Measurements from ENCODE around the gene MAB21L1.

Gene MAB21L1

GRCh38 chr13:35479706-35480105 lies 3.2 kb upstream of the MAB21L1 start:
- no peak for DNase-seq (ENCODE audit: low read depth in 2 of 2)

GRCh38 chr13:35479038-35479492 lies 2.6 kb upstream of the MAB21L1 start:
- DNase-seq (ENCODE audit: low read depth in 2 of 2) = no peak

- DNase-seq (ENCODE audit: low read depth in 2 of 2) = no peak
Observed at GRCh38 chr13:35478271-35479037, 2.0 kb upstream of the MAB21L1 start.

GRCh38 chr13:35477386-35477946 lies 977 bp upstream of the MAB21L1 start:
- DNase-seq (ENCODE audit: low read depth in 2 of 2) = no peak

DNA sequence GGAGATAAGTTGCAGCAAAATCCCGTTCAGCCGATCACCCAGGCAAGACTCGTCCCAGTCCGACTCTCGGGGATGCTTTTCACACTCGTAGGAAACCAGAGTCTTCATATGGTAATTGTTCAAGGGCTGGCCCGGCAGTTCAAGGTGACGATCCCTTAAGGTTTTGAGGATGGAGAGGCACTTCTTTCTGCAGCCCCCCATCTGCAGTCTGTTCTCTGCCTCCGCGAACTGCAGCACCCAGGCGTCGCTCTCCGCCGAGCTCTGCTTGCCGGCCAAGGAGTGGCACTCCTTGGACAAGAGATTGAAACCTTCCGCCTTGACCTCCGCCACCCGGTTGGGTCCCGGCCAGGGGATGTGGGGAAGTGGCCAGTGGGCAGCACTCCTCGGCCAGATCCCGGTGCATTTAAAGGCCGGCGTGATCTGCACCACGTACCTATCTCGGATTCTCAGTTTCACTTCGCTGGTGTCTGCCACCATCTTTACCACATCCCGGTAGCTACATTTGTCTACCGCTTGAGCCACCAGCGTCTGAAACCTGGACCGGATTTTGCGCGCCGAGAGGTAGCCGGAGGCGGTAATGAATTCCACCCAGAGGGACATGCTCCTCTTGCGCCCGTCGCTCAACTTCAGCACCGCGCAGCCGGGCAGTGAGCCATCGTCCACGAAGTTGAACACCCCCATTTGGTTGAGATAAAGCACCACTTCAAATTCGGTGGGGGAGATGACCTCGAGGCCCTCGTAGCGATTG lies 1.1 kb downstream of the MAB21L1 start:
- DNase-seq (ENCODE audit: low read depth in 2 of 2) = no peak

GRCh38 chr13:35474496-35475211 lies 1.8 kb downstream of the MAB21L1 start:
- DNase-seq (ENCODE audit: low read depth in 2 of 2) = no peak

- no peak for DNase-seq (ENCODE audit: low read depth in 2 of 2)
Observed at GRCh38 chr13:35473802-35474201, 2.7 kb downstream of the MAB21L1 start.

GRCh38 chr13:35473206-35473775 lies 3.2 kb downstream of the MAB21L1 start:
- no peak for DNase-seq (ENCODE audit: low read depth in 2 of 2)

DNA sequence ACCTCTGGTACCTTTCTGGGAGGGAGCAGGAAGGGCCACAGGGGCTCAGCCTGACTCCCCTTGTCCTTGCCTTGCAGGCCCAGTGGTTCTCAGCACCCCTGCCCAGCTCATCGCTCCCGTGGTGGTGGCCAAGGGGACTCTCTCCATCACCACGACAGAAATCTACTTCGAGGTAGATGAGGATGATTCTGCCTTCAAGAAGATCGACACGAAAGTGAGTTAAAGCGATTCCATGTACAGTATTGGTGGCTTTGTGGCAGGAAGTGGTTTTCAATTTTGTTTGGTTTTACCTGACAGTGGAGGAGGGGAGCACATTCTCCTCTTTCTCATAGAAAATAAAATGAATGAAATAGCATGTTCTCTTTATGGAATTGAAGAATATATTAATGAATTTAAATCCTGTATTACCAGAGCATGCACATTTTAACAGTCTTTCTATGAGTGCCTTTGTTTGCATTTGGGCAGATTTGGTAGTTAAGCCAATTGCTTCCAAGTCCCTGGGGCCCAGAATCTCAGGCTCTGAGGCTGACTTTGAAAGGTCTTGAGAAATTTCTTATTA lies 4.1 kb downstream of the MAB21L1 start:
- no peak for DNase-seq (ENCODE audit: low read depth in 2 of 2)

- no peak for DNase-seq (ENCODE audit: low read depth in 2 of 2)
Observed at GRCh38 chr13:35471706-35472322, 4.7 kb downstream of the MAB21L1 start.

- DNase-seq (ENCODE audit: low read depth in 2 of 2) = no peak
Observed at GRCh38 chr13:35470671-35471661, 5.5 kb downstream of the MAB21L1 start.

- no peak for DNase-seq (ENCODE audit: low read depth in 2 of 2)
Observed at GRCh38 chr13:35469806-35470525, 6.5 kb downstream of the MAB21L1 start.

DNA sequence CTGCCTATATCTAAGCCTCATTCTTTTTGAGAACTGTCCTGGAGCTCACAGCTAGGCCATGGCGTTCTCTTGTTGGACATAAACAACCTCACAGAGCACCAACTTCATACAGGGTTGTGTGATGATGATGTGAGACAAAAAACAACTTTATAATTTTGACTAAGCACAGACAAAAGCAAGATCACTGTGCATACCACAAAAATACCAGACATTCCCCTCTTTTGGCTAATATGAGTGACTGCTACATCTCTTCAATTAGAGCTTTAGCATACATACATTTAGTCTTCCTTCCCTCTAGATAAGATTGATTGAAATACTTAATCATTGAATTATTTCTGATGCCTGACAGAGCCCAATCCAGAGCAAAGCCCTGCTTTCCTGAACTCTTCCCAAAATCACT lies 8.3 kb downstream of the MAB21L1 start:
- DNase-seq (ENCODE audit: low read depth in 2 of 2) = no peak

DNA sequence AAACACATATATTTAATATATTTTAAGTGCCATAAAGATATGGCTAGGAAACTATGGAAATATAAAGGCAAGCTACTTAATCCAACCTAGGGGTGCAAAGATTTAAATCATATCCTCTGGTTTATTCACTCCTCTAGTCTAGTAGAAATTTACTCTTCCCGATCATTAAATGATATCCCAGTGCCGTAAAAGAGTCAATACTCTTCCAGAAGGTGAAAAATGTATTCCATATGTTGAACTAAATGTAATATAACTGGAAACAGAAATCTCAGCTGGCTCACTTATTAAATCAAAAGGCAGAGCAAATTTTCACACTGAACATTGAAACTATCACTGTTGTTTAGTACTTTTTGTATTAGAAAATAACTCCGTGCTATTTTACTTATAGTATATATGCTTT lies 11.1 kb downstream of the MAB21L1 start:
- no peak for DNase-seq (ENCODE audit: low read depth in 2 of 2)

GRCh38 chr13:35460061-35460460 lies 16.4 kb downstream of the MAB21L1 start:
- no peak for DNase-seq (ENCODE audit: low read depth in 2 of 2)

- DNase-seq (ENCODE audit: low read depth in 2 of 2) = no peak
Observed at GRCh38 chr13:35457258-35457657, 19.2 kb downstream of the MAB21L1 start.

GRCh38 chr13:35455022-35455421 lies 21.5 kb downstream of the MAB21L1 start:
- DNase-seq (ENCODE audit: low read depth in 2 of 2) = no peak

DNA sequence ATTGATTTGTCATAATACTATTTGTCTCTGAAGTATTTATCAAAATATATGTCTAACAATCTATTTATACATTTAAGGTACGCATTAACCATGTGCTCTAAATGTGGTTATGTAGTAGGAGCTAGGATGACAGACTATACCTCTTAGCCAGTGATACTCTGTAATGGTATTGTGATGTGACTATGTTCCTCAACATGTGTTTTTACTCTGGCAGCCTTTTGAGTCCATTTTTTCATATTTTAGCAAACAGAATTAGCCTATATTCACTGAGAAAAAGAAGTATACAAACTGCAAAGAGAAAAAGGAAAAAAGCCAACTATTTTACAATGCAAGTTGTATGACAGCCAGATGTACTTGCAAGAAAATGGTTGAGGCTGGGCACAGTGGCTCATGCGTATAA lies 26.7 kb downstream of the MAB21L1 start:
- no peak for DNase-seq (ENCODE audit: low read depth in 2 of 2)

- no peak for DNase-seq (ENCODE audit: low read depth in 2 of 2)
Observed at GRCh38 chr13:35448465-35448864, 28.0 kb downstream of the MAB21L1 start.

Measured in stimulated activated CD8-positive, alpha-beta memory T cell treated with anti-CD3 and anti-CD28 coated beads, Interleukin-7, amount 100 ng/mL, for 1 hour (primary cell).